Ishikawa (cell line): ENCODE data around the gene SEMA5A.

Source experiments
- REST ChIP-seq: IDR thresholded peaks from 2 replicates; pipeline ENCODE4 v1.6.1; 2012; ENCODE audit warnings: low read depth, mild to moderate bottlenecking
- TAF1 ChIP-seq: IDR thresholded peaks from 2 replicates; pipeline ENCODE4 v1.6.1; 2012; ENCODE audit warnings: low read depth, mild to moderate bottlenecking

- TF ChIP-seq REST (no peak), TAF1 (no peak)
Observed at GRCh38 chr5:9149988-9150387, 395.9 kb downstream of the SEMA5A start.
